Ishikawa (cell line): Measurements from ENCODE around the gene AMPH.

Experiments used
- CEBPB ChIP-seq: IDR thresholded peaks from 2 replicates; pipeline ENCODE4 v1.6.1; 2012
- CREB1 ChIP-seq: IDR thresholded peaks from 2 replicates; pipeline ENCODE4 v1.6.1; 2012; ENCODE audit warnings: low read depth
- EGR1 ChIP-seq: IDR thresholded peaks from 2 replicates; pipeline ENCODE4 v1.6.1; 2012
- EP300 ChIP-seq: IDR thresholded peaks from 2 replicates; pipeline ENCODE4 v1.6.1; 2012; ENCODE audit warnings: borderline replicate concordance
- FOXM1 ChIP-seq: IDR thresholded peaks from 2 replicates; pipeline ENCODE4 v1.6.1; 2012; ENCODE audit warnings: low read depth, borderline replicate concordance
- NFIC ChIP-seq: IDR thresholded peaks from 2 replicates; pipeline ENCODE4 v1.6.1; 2012
- RAD21 ChIP-seq: IDR thresholded peaks from 2 replicates; pipeline ENCODE4 v1.6.1; 2012; ENCODE audit warnings: low read depth
- TAF1 ChIP-seq: IDR thresholded peaks from 2 replicates; pipeline ENCODE4 v1.6.1; 2012; ENCODE audit warnings: low read depth, mild to moderate bottlenecking
- TCF12 ChIP-seq: IDR thresholded peaks from 2 replicates; pipeline ENCODE4 v1.6.1; 2012; ENCODE audit warnings: low read depth
- TEAD4 ChIP-seq: IDR thresholded peaks from 2 replicates; pipeline ENCODE4 v1.6.1; 2012
- YY1 ChIP-seq: IDR thresholded peaks from 2 replicates; pipeline ENCODE4 v1.6.1; 2012; ENCODE audit warnings: low read depth
- ZBTB7A ChIP-seq: IDR thresholded peaks from 2 replicates; pipeline ENCODE4 v1.6.1; 2012; ENCODE audit warnings: low read depth
- TF ChIP-seq, protein P1 (sequence below): IDR thresholded peaks from 2 replicates; pipeline ENCODE4 v1.6.1; 2012; ENCODE audit warnings: low read depth, mild to moderate bottlenecking
- TF ChIP-seq, protein P2 (sequence below): IDR thresholded peaks from 2 replicates; pipeline ENCODE4 v1.6.1; 2012
- TF ChIP-seq, protein P3 (sequence below): IDR thresholded peaks from 2 replicates; pipeline ENCODE4 v1.6.1; 2012

AMPH gene

DNA sequence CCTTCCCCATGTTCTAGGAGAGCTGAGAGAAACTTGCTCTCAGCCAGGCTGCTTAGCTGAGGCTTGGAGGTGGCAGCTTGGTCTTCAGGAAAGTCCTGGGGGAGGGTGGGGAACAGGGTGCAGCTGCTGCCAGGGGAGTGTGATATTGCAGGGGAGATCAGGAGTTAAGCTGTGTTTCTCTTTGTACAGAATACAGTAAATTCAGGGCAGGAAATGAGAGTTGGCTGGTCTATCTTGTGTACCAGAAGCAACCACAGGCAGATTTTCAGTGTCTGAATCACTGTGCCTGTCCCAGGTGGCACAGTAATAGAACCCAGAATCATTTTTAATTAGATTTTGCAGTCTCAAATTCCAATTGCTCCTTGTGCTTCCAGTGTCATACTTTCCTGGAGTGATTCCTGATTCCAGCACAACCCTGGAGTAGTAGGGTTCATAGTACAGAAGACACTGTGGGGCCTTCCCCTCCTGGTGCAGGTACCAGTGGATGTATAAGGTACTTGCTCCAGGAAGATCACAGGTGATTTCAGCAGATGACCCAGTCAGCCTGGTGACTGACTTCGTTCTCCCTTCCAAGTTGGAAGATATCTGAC, 263.8 kb downstream of the AMPH start:
- TF ChIP-seq FOXM1: no peak
- TF ChIP-seq CEBPB: no peak
- TF ChIP-seq, protein P1, sequence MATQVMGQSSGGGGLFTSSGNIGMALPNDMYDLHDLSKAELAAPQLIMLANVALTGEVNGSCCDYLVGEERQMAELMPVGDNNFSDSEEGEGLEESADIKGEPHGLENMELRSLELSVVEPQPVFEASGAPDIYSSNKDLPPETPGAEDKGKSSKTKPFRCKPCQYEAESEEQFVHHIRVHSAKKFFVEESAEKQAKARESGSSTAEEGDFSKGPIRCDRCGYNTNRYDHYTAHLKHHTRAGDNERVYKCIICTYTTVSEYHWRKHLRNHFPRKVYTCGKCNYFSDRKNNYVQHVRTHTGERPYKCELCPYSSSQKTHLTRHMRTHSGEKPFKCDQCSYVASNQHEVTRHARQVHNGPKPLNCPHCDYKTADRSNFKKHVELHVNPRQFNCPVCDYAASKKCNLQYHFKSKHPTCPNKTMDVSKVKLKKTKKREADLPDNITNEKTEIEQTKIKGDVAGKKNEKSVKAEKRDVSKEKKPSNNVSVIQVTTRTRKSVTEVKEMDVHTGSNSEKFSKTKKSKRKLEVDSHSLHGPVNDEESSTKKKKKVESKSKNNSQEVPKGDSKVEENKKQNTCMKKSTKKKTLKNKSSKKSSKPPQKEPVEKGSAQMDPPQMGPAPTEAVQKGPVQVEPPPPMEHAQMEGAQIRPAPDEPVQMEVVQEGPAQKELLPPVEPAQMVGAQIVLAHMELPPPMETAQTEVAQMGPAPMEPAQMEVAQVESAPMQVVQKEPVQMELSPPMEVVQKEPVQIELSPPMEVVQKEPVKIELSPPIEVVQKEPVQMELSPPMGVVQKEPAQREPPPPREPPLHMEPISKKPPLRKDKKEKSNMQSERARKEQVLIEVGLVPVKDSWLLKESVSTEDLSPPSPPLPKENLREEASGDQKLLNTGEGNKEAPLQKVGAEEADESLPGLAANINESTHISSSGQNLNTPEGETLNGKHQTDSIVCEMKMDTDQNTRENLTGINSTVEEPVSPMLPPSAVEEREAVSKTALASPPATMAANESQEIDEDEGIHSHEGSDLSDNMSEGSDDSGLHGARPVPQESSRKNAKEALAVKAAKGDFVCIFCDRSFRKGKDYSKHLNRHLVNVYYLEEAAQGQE: no peak
- TF ChIP-seq NFIC: no peak
- no peak for TF ChIP-seq TAF1
- TF ChIP-seq TCF12: no peak
- TF ChIP-seq, protein P2, sequence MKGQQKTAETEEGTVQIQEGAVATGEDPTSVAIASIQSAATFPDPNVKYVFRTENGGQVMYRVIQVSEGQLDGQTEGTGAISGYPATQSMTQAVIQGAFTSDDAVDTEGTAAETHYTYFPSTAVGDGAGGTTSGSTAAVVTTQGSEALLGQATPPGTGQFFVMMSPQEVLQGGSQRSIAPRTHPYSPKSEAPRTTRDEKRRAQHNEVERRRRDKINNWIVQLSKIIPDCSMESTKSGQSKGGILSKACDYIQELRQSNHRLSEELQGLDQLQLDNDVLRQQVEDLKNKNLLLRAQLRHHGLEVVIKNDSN: no peak

DNA sequence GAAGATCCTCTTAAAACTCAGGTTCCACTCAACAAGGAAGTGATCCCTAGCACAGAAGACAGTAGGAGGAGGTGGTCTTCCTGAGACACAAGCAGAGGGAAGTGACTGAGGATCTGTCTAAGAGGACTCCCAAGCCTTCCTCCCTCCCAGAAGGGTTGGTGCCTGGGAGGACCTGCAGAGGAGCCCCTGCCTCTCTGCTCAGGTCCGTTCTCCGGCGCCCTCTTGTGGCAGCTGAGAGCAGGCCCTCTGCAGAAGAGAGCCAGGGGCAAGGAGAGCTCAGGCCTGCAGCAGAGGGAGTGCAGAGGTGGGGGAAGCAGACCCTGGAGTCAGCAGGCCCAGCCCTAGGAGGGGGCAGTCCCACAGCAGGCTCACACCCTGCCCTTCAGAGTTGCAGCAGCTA, 267.8 kb downstream of the AMPH start:
- TF ChIP-seq RAD21: peak; percentile 3; the same call in 1 of the 2 replicates

DNA sequence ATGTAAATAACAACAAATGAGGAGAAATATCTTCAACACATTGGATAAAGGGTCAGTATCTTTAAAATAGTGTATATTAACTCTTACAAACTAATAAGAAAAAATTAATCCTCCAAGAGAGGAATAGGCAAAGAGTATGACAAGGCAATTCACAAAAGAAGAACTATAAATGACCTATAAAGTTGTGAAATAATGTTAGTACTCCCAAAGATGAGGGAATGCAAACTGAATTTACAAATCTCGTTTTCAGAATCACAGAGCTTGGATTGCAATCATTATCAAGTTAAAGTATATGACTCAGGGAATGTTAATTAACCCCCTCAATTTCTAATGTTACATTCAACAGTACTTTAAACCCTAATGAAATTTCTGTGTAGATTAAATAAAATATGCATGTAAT, 270.4 kb downstream of the AMPH start:
- TF ChIP-seq RAD21: no peak
- no peak for TF ChIP-seq EP300
- no peak for TF ChIP-seq EGR1
- TF ChIP-seq, protein P1: no peak
- no peak for TF ChIP-seq TEAD4
- TF ChIP-seq YY1: no peak
- TF ChIP-seq ZBTB7A: no peak
- no peak for TF ChIP-seq CREB1
- no peak for TF ChIP-seq NFIC
- TF ChIP-seq FOXM1: no peak
- TF ChIP-seq, protein P2: no peak
- TF ChIP-seq, protein P3, sequence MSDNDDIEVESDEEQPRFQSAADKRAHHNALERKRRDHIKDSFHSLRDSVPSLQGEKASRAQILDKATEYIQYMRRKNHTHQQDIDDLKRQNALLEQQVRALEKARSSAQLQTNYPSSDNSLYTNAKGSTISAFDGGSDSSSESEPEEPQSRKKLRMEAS: no peak
- TF ChIP-seq CEBPB: no peak
- no peak for TF ChIP-seq TCF12
- no peak for TF ChIP-seq TAF1

DNA sequence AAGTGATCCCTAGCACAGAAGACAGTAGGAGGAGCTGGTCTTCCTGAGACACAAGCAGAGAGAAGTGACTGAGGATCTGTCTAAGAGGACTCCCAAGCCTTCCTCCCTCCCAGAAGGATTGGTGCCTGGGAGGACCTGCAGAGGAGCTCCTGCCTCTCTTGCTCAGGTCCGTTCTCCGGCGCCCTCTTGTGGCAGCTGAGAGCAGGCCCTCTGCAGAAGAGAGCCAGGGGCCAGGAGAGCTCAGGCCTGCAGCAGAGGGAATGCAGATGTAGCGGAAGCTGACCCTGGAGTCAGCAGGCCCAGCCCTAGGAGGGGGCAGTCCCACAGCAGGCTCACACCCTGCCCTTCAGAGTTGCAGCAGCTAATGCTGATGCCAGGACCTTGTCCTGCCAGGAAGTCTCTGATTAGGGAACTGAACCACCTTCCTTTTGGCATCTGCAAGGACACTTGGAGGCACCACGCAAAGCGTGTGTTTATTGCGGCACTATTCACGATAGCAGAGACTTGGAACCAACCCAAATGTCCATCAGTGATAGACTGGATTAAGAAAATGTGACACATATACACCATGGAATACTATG, 276.8 kb downstream of the AMPH start:
- peak; percentile 26; the same call in 1 of the 2 replicates for TF ChIP-seq RAD21

DNA sequence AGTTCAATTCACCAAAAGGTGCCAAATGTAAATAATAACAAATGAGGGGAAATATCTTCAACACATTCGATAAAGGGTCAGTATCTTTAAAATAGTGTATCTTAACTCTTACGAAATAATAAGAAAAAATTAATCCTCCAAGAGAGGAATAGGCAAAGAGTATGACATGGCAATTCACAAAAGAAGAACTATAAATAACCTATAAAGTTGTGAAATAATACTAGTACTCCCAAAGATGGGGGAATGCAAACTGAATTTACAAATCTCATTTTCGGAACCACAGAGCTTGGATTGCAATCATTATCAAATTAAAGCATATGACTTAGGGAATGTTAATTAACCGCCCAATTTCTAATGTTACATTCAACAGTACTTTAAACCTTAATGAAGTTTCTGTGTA, 279.6 kb downstream of the AMPH start:
- TF ChIP-seq NFIC (no peak), TEAD4 (no peak), FOXM1 (no peak), YY1 (no peak), EP300 (no peak), CREB1 (no peak), EGR1 (no peak)
- TF ChIP-seq, protein P1: no peak
- TF ChIP-seq, protein P3: no peak
